Measurements from ENCODE around the gene GPD2.

GRCh38 chr2:156456616-156457015, 20.4 kb downstream of the GPD2 start:
- TF ChIP-seq POLR2AphosphoS5 (IDR thresholded peaks at IDR 0.05) (no peak), CTCF (IDR thresholded peaks at IDR 0.05) (no peak)

Measured in breast epithelium (tissue), 3 donors.